HEK293 (cell line): Measurements from ENCODE around the gene SSTR3.

Experiments
- CTCF ChIA-PET: fragments of 350-600 bp; formaldehyde crosslinking; extraction: SDS; loops from one replicate; lab custom pipeline; 2021; ENCODE audit warnings: antibody characterized with exemption; lab: Yijun Ruan, JAX
- POLR2A ChIA-PET: fragments of 300-600 bp; formaldehyde crosslinking; extraction: SDS; loops from one replicate; lab custom pipeline; 2020; ENCODE audit warnings: antibody characterized with exemption, inconsistent platforms; lab: Yijun Ruan, JAX
- H3K27ac ChIP-seq: fragments of 200-500 bp; sonication (Bioruptor generic); 2 replicates; pipeline ENCODE4 v1.5.1; 2014; ENCODE audit warnings: low read depth, low read length, control low read depth, inconsistent platforms; ENCODE audit errors: extremely low read depth
- H3K36me3 ChIP-seq, 2 experiments: fragments of 200-500 bp in 1 of 2; sonication (Bioruptor generic) in 1 of 2; 1 replicate in 1 of 2; 2 replicates in 1 of 2; pipeline ENCODE4 v1.5.1; 2014 to 2017; ENCODE audit warnings: inconsistent platforms in 2 of 2, low read length in 2 of 2; ENCODE audit not compliant: control insufficient read depth in 2 of 2, insufficient read depth in 1 of 2
- H3K4me1 ChIP-seq: fragments of 200-500 bp; sonication (Bioruptor generic); 2 replicates; pipeline ENCODE4 v1.5.1; 2014; ENCODE audit warnings: mild to moderate bottlenecking, low read length, inconsistent platforms; ENCODE audit not compliant: control insufficient read depth, insufficient read depth
- H3K4me3 ChIP-seq: 2 replicates; pipeline ENCODE4 v1.5.1; 2011; ENCODE audit warnings: low read depth, mild to moderate bottlenecking, control low read depth, low read length, moderate library complexity
- H3K9me3 ChIP-seq: fragments of 200-500 bp; sonication (Bioruptor generic); 2 replicates; pipeline ENCODE4 v1.5.1; 2014; ENCODE audit warnings: low read depth, low read length, inconsistent platforms; ENCODE audit not compliant: control insufficient read depth, insufficient read depth
- AEBP2 ChIP-seq: fragments of 450-650 bp; formaldehyde crosslinking; IDR thresholded peaks from 2 replicates; pipeline ENCODE4 v1.5.1; 2016; ENCODE audit warnings: missing biosample characterization, missing genetic modification characterization, borderline replicate concordance
- GLI4 ChIP-seq: fragments of 450-650 bp; formaldehyde crosslinking; IDR thresholded peaks from 2 replicates; pipeline ENCODE4 v1.5.1; 2016; ENCODE audit warnings: missing biosample characterization, missing genetic modification characterization
- GLIS1 ChIP-seq: fragments of 450-650 bp; formaldehyde crosslinking; IDR thresholded peaks from 2 replicates; pipeline ENCODE4 v1.5.1; 2016; ENCODE audit warnings: missing biosample characterization, missing genetic modification characterization
- KLF8 ChIP-seq: fragments of 450-650 bp; formaldehyde crosslinking; IDR thresholded peaks from 2 replicates; pipeline ENCODE4 v1.5.1; 2016; ENCODE audit warnings: missing biosample characterization, missing genetic modification characterization
- OSR2 ChIP-seq: fragments of 450-650 bp; formaldehyde crosslinking; IDR thresholded peaks from 2 replicates; pipeline ENCODE4 v1.5.1; 2016; ENCODE audit warnings: missing biosample characterization, missing genetic modification characterization
- SP2 ChIP-seq: fragments of 450-650 bp; formaldehyde crosslinking; IDR thresholded peaks from 2 replicates; pipeline ENCODE4 v1.5.1; 2016; ENCODE audit warnings: missing biosample characterization, missing genetic modification characterization
- ZIC2 ChIP-seq: fragments of 450-650 bp; formaldehyde crosslinking; IDR thresholded peaks from 2 replicates; pipeline ENCODE4 v1.5.1; 2016; ENCODE audit warnings: missing biosample characterization, missing genetic modification characterization
- ZNF10 ChIP-seq: fragments of 450-650 bp; formaldehyde crosslinking; IDR thresholded peaks from 2 replicates; pipeline ENCODE4 v1.5.1; 2017; ENCODE audit warnings: missing biosample characterization, missing genetic modification characterization
- ZNF174 ChIP-seq: fragments of 450-650 bp; formaldehyde crosslinking; IDR thresholded peaks from 2 replicates; pipeline ENCODE4 v1.5.0; 2017; ENCODE audit warnings: missing biosample characterization, mild to moderate bottlenecking, missing genetic modification characterization
- ZNF423 ChIP-seq: fragments of 450-650 bp; formaldehyde crosslinking; IDR thresholded peaks from 2 replicates; pipeline ENCODE4 v1.5.1; 2016; ENCODE audit warnings: missing biosample characterization, missing genetic modification characterization
- ZNF501 ChIP-seq: fragments of 450-650 bp; formaldehyde crosslinking; IDR thresholded peaks from 2 replicates; pipeline ENCODE4 v1.5.1; 2016; ENCODE audit warnings: missing biosample characterization, missing genetic modification characterization
- ZNF549 ChIP-seq: fragments of 450-650 bp; IDR thresholded peaks from 2 replicates; pipeline ENCODE4 v1.5.1; 2018; ENCODE audit warnings: missing biosample characterization, missing genetic modification characterization, mild to moderate bottlenecking, inconsistent platforms, moderate library complexity
- ZNF560 ChIP-seq: fragments of 450-650 bp; formaldehyde crosslinking; IDR thresholded peaks from 2 replicates; pipeline ENCODE4 v1.5.1; 2017; ENCODE audit warnings: missing biosample characterization, missing genetic modification characterization, borderline replicate concordance
- ZNF600 ChIP-seq: fragments of 450-650 bp; formaldehyde crosslinking; IDR thresholded peaks from 2 replicates; pipeline ENCODE4 v1.5.1; 2016; ENCODE audit warnings: missing biosample characterization, missing genetic modification characterization
- ZNF623 ChIP-seq: fragments of 450-650 bp; formaldehyde crosslinking; IDR thresholded peaks from 2 replicates; pipeline ENCODE4 v1.5.1; 2016; ENCODE audit warnings: missing biosample characterization, missing genetic modification characterization
- ZNF629 ChIP-seq: fragments of 450-650 bp; formaldehyde crosslinking; IDR thresholded peaks from 2 replicates; pipeline ENCODE4 v1.5.1; 2017; ENCODE audit warnings: missing biosample characterization, missing genetic modification characterization
- ZSCAN30 ChIP-seq: fragments of 450-650 bp; IDR thresholded peaks from 2 replicates; pipeline ENCODE4 v1.5.1; 2018; ENCODE audit warnings: missing biosample characterization, mild to moderate bottlenecking, missing genetic modification characterization, moderate library complexity
- TF ChIP-seq, protein P1 (sequence below): fragments of 450-650 bp; formaldehyde crosslinking; IDR thresholded peaks from 2 replicates; pipeline ENCODE4 v1.5.1; 2016; ENCODE audit warnings: missing biosample characterization, missing genetic modification characterization
- TF ChIP-seq, protein P2 (sequence below): fragments of 450-650 bp; formaldehyde crosslinking; IDR thresholded peaks from 2 replicates; pipeline ENCODE4 v1.5.1; 2017; ENCODE audit warnings: missing biosample characterization, missing genetic modification characterization

SSTR3 gene

GRCh38 chr22:37240941-37241320 lies 28.7 kb upstream of the SSTR3 start:
- CTCF ChIA-PET, result interaction anchor here (7.8 kb wide), 1 partner anchor 20 kb away, joined by 68 read pairs; no protein-coding TSS in a partner anchor
- POLR2A ChIA-PET, result no interaction called here
- TF ChIP-seq ZNF174 (tag by site-specific recombination) (no peak), OSR2 (tag by site-specific recombination) (0 out of 2 replicates have a peak, but pooled peaks have one; percentile 27), ZIC2 (tag by site-specific recombination) (0 out of 2 replicates have a peak, but pooled peaks have one; percentile 7)
- H3K4me3 ChIP-seq, result no peak overlapping the region
- no peaks in the 10 kb centered on the region for H3K36me3 ChIP-seq
- H3K4me1 ChIP-seq, result no peaks in the 10 kb centered on the region
- no peaks in the 10 kb centered on the region for H3K9me3 ChIP-seq
- no peak overlapping the region for H3K27ac ChIP-seq

GRCh38 chr22:37240240-37240940 lies 28.1 kb upstream of the SSTR3 start:
- CTCF ChIA-PET, result interaction anchor here (7.8 kb wide), 1 partner anchor 20 kb away, joined by 68 read pairs; no protein-coding TSS in a partner anchor
- no peak overlapping the region for H3K4me3 ChIP-seq
- no peaks in the 10 kb centered on the region for H3K9me3 ChIP-seq
- no peaks in the 10 kb centered on the region for H3K36me3 ChIP-seq
- peak; percentile 98 for TF ChIP-seq ZNF623 (tag by site-specific recombination)
- peak; percentile 15; the same call in 1 of the 2 replicates for TF ChIP-seq GLIS1 (tag by site-specific recombination)
- peak; percentile 52 for TF ChIP-seq ZIC2 (tag by site-specific recombination)
- TF ChIP-seq KLF8 (tag by site-specific recombination), result no peak
- POLR2A ChIA-PET, result no interaction called here
- no peaks in the 10 kb centered on the region for H3K4me1 ChIP-seq
- H3K27ac ChIP-seq, result no peak overlapping the region

- ChIA-PET POLR2A (no interaction called here), CTCF (interaction anchor here (0.6 to 7.8 kb wide), 3 partner anchors 21 to 802 kb away, joined by 3 to 68 read pairs (median 3); no protein-coding TSS in a partner anchor)
- H3K9me3 ChIP-seq, result no peaks in the 10 kb centered on the region
- H3K4me1 ChIP-seq, result no peaks in the 10 kb centered on the region
- H3K36me3 ChIP-seq, result no peaks in the 10 kb centered on the region
- no peak overlapping the region for H3K4me3 ChIP-seq
- TF ChIP-seq GLI4 (tag by site-specific recombination), result no peak
- TF ChIP-seq ZNF423 (tag by site-specific recombination), result no peak
- no peak for TF ChIP-seq ZNF560 (tag by site-specific recombination)
- TF ChIP-seq ZNF629 (tag by site-specific recombination), result no peak
- TF ChIP-seq OSR2 (tag by site-specific recombination), result no peak
- TF ChIP-seq, protein P1, sequence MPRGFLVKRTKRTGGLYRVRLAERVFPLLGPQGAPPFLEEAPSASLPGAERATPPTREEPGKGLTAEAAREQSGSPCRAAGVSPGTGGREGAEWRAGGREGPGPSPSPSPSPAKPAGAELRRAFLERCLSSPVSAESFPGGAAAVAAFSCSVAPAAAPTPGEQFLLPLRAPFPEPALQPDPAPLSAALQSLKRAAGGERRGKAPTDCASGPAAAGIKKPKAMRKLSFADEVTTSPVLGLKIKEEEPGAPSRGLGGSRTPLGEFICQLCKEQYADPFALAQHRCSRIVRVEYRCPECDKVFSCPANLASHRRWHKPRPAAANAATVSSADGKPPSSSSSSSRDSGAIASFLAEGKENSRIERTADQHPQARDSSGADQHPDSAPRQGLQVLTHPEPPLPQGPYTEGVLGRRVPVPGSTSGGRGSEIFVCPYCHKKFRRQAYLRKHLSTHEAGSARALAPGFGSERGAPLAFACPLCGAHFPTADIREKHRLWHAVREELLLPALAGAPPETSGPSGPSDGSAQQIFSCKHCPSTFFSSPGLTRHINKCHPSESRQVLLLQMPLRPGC (tag by site-specific recombination), result no peak
- TF ChIP-seq ZSCAN30, result no peak
- TF ChIP-seq AEBP2 (tag by site-specific recombination), result no peak
- no peak for TF ChIP-seq ZNF600 (tag by site-specific recombination)
- TF ChIP-seq, protein P2, sequence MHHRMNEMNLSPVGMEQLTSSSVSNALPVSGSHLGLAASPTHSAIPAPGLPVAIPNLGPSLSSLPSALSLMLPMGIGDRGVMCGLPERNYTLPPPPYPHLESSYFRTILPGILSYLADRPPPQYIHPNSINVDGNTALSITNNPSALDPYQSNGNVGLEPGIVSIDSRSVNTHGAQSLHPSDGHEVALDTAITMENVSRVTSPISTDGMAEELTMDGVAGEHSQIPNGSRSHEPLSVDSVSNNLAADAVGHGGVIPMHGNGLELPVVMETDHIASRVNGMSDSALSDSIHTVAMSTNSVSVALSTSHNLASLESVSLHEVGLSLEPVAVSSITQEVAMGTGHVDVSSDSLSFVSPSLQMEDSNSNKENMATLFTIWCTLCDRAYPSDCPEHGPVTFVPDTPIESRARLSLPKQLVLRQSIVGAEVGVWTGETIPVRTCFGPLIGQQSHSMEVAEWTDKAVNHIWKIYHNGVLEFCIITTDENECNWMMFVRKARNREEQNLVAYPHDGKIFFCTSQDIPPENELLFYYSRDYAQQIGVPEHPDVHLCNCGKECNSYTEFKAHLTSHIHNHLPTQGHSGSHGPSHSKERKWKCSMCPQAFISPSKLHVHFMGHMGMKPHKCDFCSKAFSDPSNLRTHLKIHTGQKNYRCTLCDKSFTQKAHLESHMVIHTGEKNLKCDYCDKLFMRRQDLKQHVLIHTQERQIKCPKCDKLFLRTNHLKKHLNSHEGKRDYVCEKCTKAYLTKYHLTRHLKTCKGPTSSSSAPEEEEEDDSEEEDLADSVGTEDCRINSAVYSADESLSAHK (tag by site-specific recombination), result no peak
- TF ChIP-seq SP2 (tag by site-specific recombination), result no peak
- no peak for TF ChIP-seq ZNF549 (tag by site-specific recombination)
- TF ChIP-seq ZNF501 (tag by site-specific recombination), result no peak
- TF ChIP-seq ZNF10 (tag by site-specific recombination), result no peak
- H3K27ac ChIP-seq, result no peak overlapping the region
Measured at GRCh38 chr22:37239336-37240239, 27.3 kb upstream of the SSTR3 start.
